Activated naive CD8-positive, alpha-beta T cell treated with anti-CD3 and anti-CD28 coated beads, Interleukin-2, amount 10 ng/mL, durations not matched to agents 7 days and 5 days (primary cell): ENCODE data around the gene TMEM132D. TPM values are rescaled to one million over a fixed set of nuclear protein-coding genes. Genes with fewer than 3 reads are reported as not detected.

Source experiments
- ATAC-seq: fragments of 150-1000 bp; cut with Tn5 transposase; one replicate; pipeline ENCODE4 v1.10.0; 2021; ENCODE audit warnings: low read depth, moderate library complexity
- POLR2A ChIA-PET: fragments of 350-600 bp; sonication (Branson Sonifier 250); formaldehyde crosslinking; loops from one replicate; lab custom pipeline; 2021; ENCODE audit warnings: antibody characterized with exemption; lab: Charles Lee
- DNase-seq: peaks from one replicate; pipeline ENCODE4 v3.0.0; 2021
- H3K27ac Mint-ChIP-seq: one replicate; pipeline ENCODE4 v1.8.0; 2022; ENCODE audit warnings: mild to moderate bottlenecking, mixed read lengths
- H3K27me3 Mint-ChIP-seq: one replicate; pipeline ENCODE4 v1.8.0; 2022; ENCODE audit warnings: mild to moderate bottlenecking, moderate library complexity, mixed read lengths
- H3K36me3 Mint-ChIP-seq: one replicate; pipeline ENCODE4 v1.8.0; 2021; ENCODE audit warnings: mild to moderate bottlenecking, mixed read lengths
- H3K4me1 Mint-ChIP-seq: one replicate; pipeline ENCODE4 v1.8.0; 2021; ENCODE audit warnings: mixed read lengths
- H3K4me3 Mint-ChIP-seq: one replicate; pipeline ENCODE4 v1.8.0; 2022; ENCODE audit warnings: mild to moderate bottlenecking, moderate library complexity, mixed read lengths
- H3K9me3 Mint-ChIP-seq: one replicate; pipeline ENCODE4 v1.8.0; 2021; ENCODE audit warnings: mixed read lengths
- total RNA-seq, 2 experiments: library from RNA; stranded (reverse); gene quantifications; one replicate each; pipeline ENCODE4 v1.2.3, GENCODE V29; 2021

TMEM132D gene
- total RNA-seq, 2 experiments from 2014 or later: not detected

GRCh38 chr12:129717438-129717837 lies 186.4 kb downstream of the TMEM132D start:
- Mint-ChIP-seq H3K27me3 (no peaks in the 10 kb centered on the region), H3K4me3 (no peak overlapping the region), H3K36me3 (no peaks in the 10 kb centered on the region), H3K27ac (no peak overlapping the region), H3K4me1 (no peaks in the 10 kb centered on the region), H3K9me3 (peaks cover 2% of the 10 kb centered on the region)
- DNase-seq (no peak), ATAC-seq (no peak)
- POLR2A ChIA-PET: no interaction called here

GRCh38 chr12:129716825-129717224 lies 187.0 kb downstream of the TMEM132D start:
- ATAC-seq (no peak), DNase-seq (no peak)
- Mint-ChIP-seq H3K27me3 (no peaks in the 10 kb centered on the region), H3K9me3 (peaks cover 2% of the 10 kb centered on the region), H3K27ac (no peak overlapping the region), H3K4me1 (no peaks in the 10 kb centered on the region), H3K36me3 (no peaks in the 10 kb centered on the region), H3K4me3 (no peak overlapping the region)
- POLR2A ChIA-PET: no interaction called here

GRCh38 chr12:129706716-129707115 lies 197.1 kb downstream of the TMEM132D start:
- Mint-ChIP-seq H3K27ac (no peak overlapping the region), H3K36me3 (no peaks in the 10 kb centered on the region), H3K4me1 (no peaks in the 10 kb centered on the region), H3K27me3 (no peaks in the 10 kb centered on the region), H3K4me3 (no peak overlapping the region), H3K9me3 (peaks cover 14% of the 10 kb centered on the region)
- DNase-seq (no peak), ATAC-seq (no peak)
- POLR2A ChIA-PET: no interaction called here

GRCh38 chr12:129704232-129704830 lies 199.5 kb downstream of the TMEM132D start:
- DNase-seq (no peak), ATAC-seq (no peak)
- POLR2A ChIA-PET: no interaction called here
- Mint-ChIP-seq H3K4me3 (no peak overlapping the region), H3K27me3 (no peaks in the 10 kb centered on the region), H3K9me3 (peaks cover 11% of the 10 kb centered on the region), H3K36me3 (no peaks in the 10 kb centered on the region), H3K27ac (no peak overlapping the region), H3K4me1 (no peaks in the 10 kb centered on the region)

GRCh38 chr12:129701631-129702101 lies 202.2 kb downstream of the TMEM132D start:
- H3K27me3 Mint-ChIP-seq: no peaks in the 10 kb centered on the region
- no peak for DNase-seq
- no peaks in the 10 kb centered on the region for H3K36me3 Mint-ChIP-seq
- POLR2A ChIA-PET: no interaction called here
- ATAC-seq: no peak
- peaks cover 7% of the 10 kb centered on the region for H3K9me3 Mint-ChIP-seq
- H3K4me3 Mint-ChIP-seq: no peak overlapping the region
- no peaks in the 10 kb centered on the region for H3K4me1 Mint-ChIP-seq
- no peak overlapping the region for H3K27ac Mint-ChIP-seq

- no peaks in the 10 kb centered on the region for H3K36me3 Mint-ChIP-seq
- ATAC-seq (no peak), DNase-seq (no peak)
- H3K4me1 Mint-ChIP-seq: no peaks in the 10 kb centered on the region
- POLR2A ChIA-PET: no interaction called here
- peaks cover 10% of the 10 kb centered on the region for H3K9me3 Mint-ChIP-seq
- H3K27me3 Mint-ChIP-seq: no peaks in the 10 kb centered on the region
- H3K4me3 Mint-ChIP-seq: no peak overlapping the region
- H3K27ac Mint-ChIP-seq: no peak overlapping the region
Observed at GRCh38 chr12:129700036-129700435, 203.8 kb downstream of the TMEM132D start.

GRCh38 chr12:129696926-129697325 lies 206.9 kb downstream of the TMEM132D start:
- Mint-ChIP-seq H3K27ac (no peak overlapping the region), H3K4me3 (no peak overlapping the region), H3K9me3 (peaks cover 8% of the 10 kb centered on the region), H3K4me1 (no peaks in the 10 kb centered on the region), H3K27me3 (no peaks in the 10 kb centered on the region), H3K36me3 (no peaks in the 10 kb centered on the region)
- DNase-seq: no peak
- POLR2A ChIA-PET: no interaction called here
- ATAC-seq: no peak

- POLR2A ChIA-PET: no interaction called here
- H3K36me3 Mint-ChIP-seq: no peaks in the 10 kb centered on the region
- H3K27me3 Mint-ChIP-seq: no peaks in the 10 kb centered on the region
- DNase-seq (no peak), ATAC-seq (no peak)
- H3K4me3 Mint-ChIP-seq: no peak overlapping the region
- H3K4me1 Mint-ChIP-seq: no peaks in the 10 kb centered on the region
- no peak overlapping the region for H3K27ac Mint-ChIP-seq
- peaks cover 8% of the 10 kb centered on the region for H3K9me3 Mint-ChIP-seq
Observed at GRCh38 chr12:129696405-129696804, 207.4 kb downstream of the TMEM132D start.

GRCh38 chr12:129693731-129694130 lies 210.1 kb downstream of the TMEM132D start:
- Mint-ChIP-seq H3K4me3 (no peak overlapping the region), H3K27ac (no peak overlapping the region), H3K36me3 (no peaks in the 10 kb centered on the region), H3K27me3 (no peaks in the 10 kb centered on the region), H3K9me3 (peaks cover 9% of the 10 kb centered on the region), H3K4me1 (no peaks in the 10 kb centered on the region)
- DNase-seq (no peak), ATAC-seq (no peak)
- POLR2A ChIA-PET: no interaction called here

- Mint-ChIP-seq H3K4me1 (no peaks in the 10 kb centered on the region), H3K27ac (no peak overlapping the region), H3K9me3 (peaks cover 8% of the 10 kb centered on the region), H3K36me3 (no peaks in the 10 kb centered on the region), H3K4me3 (no peak overlapping the region), H3K27me3 (no peaks in the 10 kb centered on the region)
- ATAC-seq: no peak
- DNase-seq: no peak
- POLR2A ChIA-PET: no interaction called here
Observed at GRCh38 chr12:129687731-129688130, 216.1 kb downstream of the TMEM132D start.

- POLR2A ChIA-PET: no interaction called here
- no peaks in the 10 kb centered on the region for H3K4me1 Mint-ChIP-seq
- no peaks in the 10 kb centered on the region for H3K36me3 Mint-ChIP-seq
- H3K27ac Mint-ChIP-seq: no peak overlapping the region
- DNase-seq (no peak), ATAC-seq (no peak)
- no peak overlapping the region for H3K4me3 Mint-ChIP-seq
- peaks cover 5% of the 10 kb centered on the region for H3K9me3 Mint-ChIP-seq
- H3K27me3 Mint-ChIP-seq: no peaks in the 10 kb centered on the region
Observed at GRCh38 chr12:129681830-129682229, 222.0 kb downstream of the TMEM132D start.

- Mint-ChIP-seq H3K27me3 (no peaks in the 10 kb centered on the region), H3K4me1 (no peaks in the 10 kb centered on the region), H3K36me3 (no peaks in the 10 kb centered on the region), H3K9me3 (peaks cover 6% of the 10 kb centered on the region), H3K27ac (no peak overlapping the region), H3K4me3 (no peak overlapping the region)
- ATAC-seq (no peak), DNase-seq (no peak)
- POLR2A ChIA-PET: no interaction called here
Observed at GRCh38 chr12:129681151-129681550, 222.7 kb downstream of the TMEM132D start.

- Mint-ChIP-seq H3K27me3 (no peaks in the 10 kb centered on the region), H3K4me3 (no peak overlapping the region), H3K4me1 (no peaks in the 10 kb centered on the region), H3K9me3 (peaks cover 6% of the 10 kb centered on the region), H3K27ac (no peak overlapping the region), H3K36me3 (no peaks in the 10 kb centered on the region)
- ATAC-seq (no peak), DNase-seq (no peak)
- POLR2A ChIA-PET: no interaction called here
Observed at GRCh38 chr12:129676411-129676810, 227.4 kb downstream of the TMEM132D start.

- no peak overlapping the region for H3K27ac Mint-ChIP-seq
Observed at GRCh38 chr12:129675947-129676346, 227.9 kb downstream of the TMEM132D start.

More at GRCh38 chr12:129675947-129676346, 227.9 kb downstream of the TMEM132D start:
- no peak for DNase-seq
- no peaks in the 10 kb centered on the region for H3K4me1 Mint-ChIP-seq
- H3K4me3 Mint-ChIP-seq: no peak overlapping the region
- ATAC-seq: no peak
- H3K36me3 Mint-ChIP-seq: no peaks in the 10 kb centered on the region
- POLR2A ChIA-PET: no interaction called here
- peaks cover 6% of the 10 kb centered on the region for H3K9me3 Mint-ChIP-seq
- H3K27me3 Mint-ChIP-seq: no peaks in the 10 kb centered on the region
